Activated CD4-positive, alpha-beta memory T cell treated with anti-CD3 and anti-CD28 coated beads, Interleukin-2, amount 10 ng/mL, durations not matched to agents 7 days and 5 days (primary cell): ENCODE results near the gene SLC35E2B. TPM values are rescaled to one million over a fixed set of nuclear protein-coding genes. Genes with fewer than 3 reads are reported as not detected.
"Not testable (repeated sequence)": the region's sequence is repeated elsewhere in the genome, so short reads cannot be mapped to it uniquely, and the experiment has no call there.

Experiments used
- CTCF ChIA-PET: fragments of 350-600 bp; sonication (Branson Sonifier 250); formaldehyde crosslinking; loops from one replicate; lab custom pipeline; 2021; ENCODE audit warnings: antibody characterized with exemption, inconsistent platforms; lab: Charles Lee
- POLR2A ChIA-PET: fragments of 350-600 bp; sonication (Branson Sonifier 250); formaldehyde crosslinking; loops from one replicate; lab custom pipeline; 2021; ENCODE audit warnings: antibody characterized with exemption; lab: Charles Lee
- DNase-seq: peaks from one replicate; pipeline ENCODE4 v3.0.0-alpha.2; 2020
- H3K27ac Mint-ChIP-seq: one replicate; pipeline ENCODE4 v1.8.0; 2021; ENCODE audit warnings: mild to moderate bottlenecking, mixed read lengths
- H3K27me3 Mint-ChIP-seq: one replicate; pipeline ENCODE4 v1.8.0; 2021; ENCODE audit warnings: mixed read lengths
- H3K36me3 Mint-ChIP-seq: one replicate; pipeline ENCODE4 v1.8.0; 2021; ENCODE audit warnings: low read depth, mixed read lengths
- H3K4me1 Mint-ChIP-seq: one replicate; pipeline ENCODE4 v1.8.0; 2021; ENCODE audit warnings: mixed read lengths
- H3K4me3 Mint-ChIP-seq: one replicate; pipeline ENCODE4 v1.8.0; 2021; ENCODE audit warnings: mild to moderate bottlenecking, mixed read lengths
- H3K9me3 Mint-ChIP-seq: one replicate; pipeline ENCODE4 v1.8.0; 2021; ENCODE audit warnings: mixed read lengths
- total RNA-seq, 2 experiments: library from RNA; stranded (reverse); gene quantifications; one replicate each; pipeline ENCODE4 v1.2.3, GENCODE V29; 2021

The SLC35E2B gene
- total RNA-seq, 2 experiments from 2014 or later: 54.5 to 55.7 TPM

GRCh38 chr1:1677718-1678580 is 14.6 kb downstream of the SLC35E2B start:
- peaks cover 27% of the 10 kb centered on the region for H3K4me1 Mint-ChIP-seq
- H3K36me3 Mint-ChIP-seq: peaks cover 13% of the 10 kb centered on the region
- peak; percentile 48 for DNase-seq
- no peaks in the 10 kb centered on the region for H3K27me3 Mint-ChIP-seq
- no peaks in the 10 kb centered on the region for H3K9me3 Mint-ChIP-seq
- ChIA-PET CTCF (no interaction called here), POLR2A (interaction anchor here (1.0 to 1.9 kb wide), 2 partner anchors 9 to 108 kb away, joined by 3 to 6 read pairs; no protein-coding TSS in a partner anchor)
- H3K4me3 Mint-ChIP-seq: peak overlapping the region; percentile 76
- peak overlapping the region; percentile 87 for H3K27ac Mint-ChIP-seq

GRCh38 chr1:1676087-1676486 is 16.5 kb downstream of the SLC35E2B start:
- DNase-seq, H3K27ac Mint-ChIP-seq, H3K9me3 Mint-ChIP-seq, H3K4me3 Mint-ChIP-seq, POLR2A ChIA-PET, H3K27me3 Mint-ChIP-seq, CTCF ChIA-PET: not testable (repeated sequence)
- peaks cover 13% of the 10 kb centered on the region for H3K36me3 Mint-ChIP-seq
- peaks cover 25% of the 10 kb centered on the region for H3K4me1 Mint-ChIP-seq

DNA sequence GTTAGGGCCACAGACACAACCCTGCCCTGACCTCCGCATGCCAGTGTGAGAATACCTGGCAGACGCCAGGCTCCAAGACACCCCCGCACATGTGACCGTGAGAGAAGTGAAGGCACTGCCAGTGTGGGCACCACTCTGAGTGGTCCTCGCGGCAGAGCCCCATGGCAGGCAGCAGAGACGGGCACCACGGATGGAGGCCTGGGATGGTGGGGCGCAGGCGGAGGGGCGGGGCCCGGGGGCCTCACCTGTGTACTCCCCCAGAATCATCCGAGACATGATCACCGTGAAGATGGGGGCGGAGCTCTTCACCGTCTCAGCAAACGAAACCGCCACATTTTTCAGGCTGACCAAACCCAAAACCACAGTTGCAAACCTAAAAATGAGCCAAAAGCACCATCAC is 17.4 kb downstream of the SLC35E2B start:
- not testable (repeated sequence) for H3K9me3 Mint-ChIP-seq

GRCh38 chr1:1674806-1675205 is 17.8 kb downstream of the SLC35E2B start:
- H3K4me3 Mint-ChIP-seq, H3K27me3 Mint-ChIP-seq, POLR2A ChIA-PET, CTCF ChIA-PET, H3K27ac Mint-ChIP-seq, DNase-seq, H3K9me3 Mint-ChIP-seq: not testable (repeated sequence)
- peaks cover 13% of the 10 kb centered on the region for H3K36me3 Mint-ChIP-seq
- peaks cover 25% of the 10 kb centered on the region for H3K4me1 Mint-ChIP-seq

More for the DNA sequence above, 17.4 kb downstream of the SLC35E2B start:
- H3K27ac Mint-ChIP-seq, POLR2A ChIA-PET, CTCF ChIA-PET, H3K4me3 Mint-ChIP-seq, DNase-seq, H3K27me3 Mint-ChIP-seq: not testable (repeated sequence)
- H3K4me1 Mint-ChIP-seq: peaks cover 25% of the 10 kb centered on the region
- H3K36me3 Mint-ChIP-seq: peaks cover 13% of the 10 kb centered on the region

- no peak overlapping the region for H3K27ac Mint-ChIP-seq
- no peaks in the 10 kb centered on the region for H3K9me3 Mint-ChIP-seq
- no peak for DNase-seq
- no peak overlapping the region for H3K4me3 Mint-ChIP-seq
- CTCF ChIA-PET: no interaction called here
- H3K27me3 Mint-ChIP-seq: no peaks in the 10 kb centered on the region
- peaks cover 7% of the 10 kb centered on the region for H3K36me3 Mint-ChIP-seq
- peaks cover 4% of the 10 kb centered on the region for H3K4me1 Mint-ChIP-seq
- POLR2A ChIA-PET: no interaction called here
Measured at GRCh38 chr1:1672181-1672965, 20.2 kb downstream of the SLC35E2B start.

DNA sequence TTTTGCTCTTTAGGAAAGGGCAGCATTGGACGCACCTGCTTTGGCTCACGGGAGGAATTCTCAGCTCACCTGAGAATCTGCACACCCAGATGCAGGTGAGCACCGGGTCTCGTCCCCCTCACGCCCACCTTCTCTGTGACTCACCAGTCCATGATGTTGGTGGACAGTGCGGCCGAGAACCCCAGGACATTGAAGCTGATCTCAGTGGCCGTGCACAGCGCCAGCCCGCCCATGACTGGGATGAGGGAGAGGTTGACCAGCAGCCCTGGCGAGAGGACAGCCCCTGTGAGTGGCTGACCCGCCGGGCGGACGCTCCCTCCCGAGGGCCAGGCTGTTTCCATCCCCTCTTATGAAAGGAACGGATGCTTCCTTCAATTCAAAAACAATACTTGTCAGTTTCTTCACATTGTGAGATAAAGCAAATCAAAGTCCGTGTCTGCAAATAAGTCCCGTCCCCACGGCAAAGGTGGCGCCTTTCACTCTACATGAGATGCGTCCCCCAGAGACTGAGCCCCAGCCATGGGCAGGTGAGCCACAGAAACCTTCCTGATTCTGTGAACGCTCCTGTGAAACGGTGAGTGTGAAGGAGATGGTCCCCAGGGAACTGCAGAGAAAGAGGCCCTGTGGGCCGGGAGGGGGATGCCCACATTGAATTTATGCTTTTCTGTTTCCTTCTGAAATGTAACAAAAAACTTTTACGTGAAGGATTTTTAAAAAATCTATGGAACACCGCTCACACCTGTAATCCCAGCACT is 21.1 kb downstream of the SLC35E2B start:
- H3K36me3 Mint-ChIP-seq: peaks cover 8% of the 10 kb centered on the region
- ChIA-PET POLR2A (no interaction called here), CTCF (no interaction called here)
- H3K27ac Mint-ChIP-seq: no peak overlapping the region
- no peaks in the 10 kb centered on the region for H3K27me3 Mint-ChIP-seq
- no peak overlapping the region for H3K4me3 Mint-ChIP-seq
- DNase-seq: no peak
- no peaks in the 10 kb centered on the region for H3K9me3 Mint-ChIP-seq
- H3K4me1 Mint-ChIP-seq: peaks cover 2% of the 10 kb centered on the region

GRCh38 chr1:1670866-1671265 is 21.7 kb downstream of the SLC35E2B start:
- ChIA-PET POLR2A (no interaction called here), CTCF (no interaction called here)
- Mint-ChIP-seq H3K36me3 (peaks cover 14% of the 10 kb centered on the region), H3K4me1 (peaks cover 2% of the 10 kb centered on the region), H3K27me3 (no peaks in the 10 kb centered on the region), H3K9me3 (no peaks in the 10 kb centered on the region), H3K4me3 (no peak overlapping the region), H3K27ac (no peak overlapping the region)
- DNase-seq: no peak

DNA sequence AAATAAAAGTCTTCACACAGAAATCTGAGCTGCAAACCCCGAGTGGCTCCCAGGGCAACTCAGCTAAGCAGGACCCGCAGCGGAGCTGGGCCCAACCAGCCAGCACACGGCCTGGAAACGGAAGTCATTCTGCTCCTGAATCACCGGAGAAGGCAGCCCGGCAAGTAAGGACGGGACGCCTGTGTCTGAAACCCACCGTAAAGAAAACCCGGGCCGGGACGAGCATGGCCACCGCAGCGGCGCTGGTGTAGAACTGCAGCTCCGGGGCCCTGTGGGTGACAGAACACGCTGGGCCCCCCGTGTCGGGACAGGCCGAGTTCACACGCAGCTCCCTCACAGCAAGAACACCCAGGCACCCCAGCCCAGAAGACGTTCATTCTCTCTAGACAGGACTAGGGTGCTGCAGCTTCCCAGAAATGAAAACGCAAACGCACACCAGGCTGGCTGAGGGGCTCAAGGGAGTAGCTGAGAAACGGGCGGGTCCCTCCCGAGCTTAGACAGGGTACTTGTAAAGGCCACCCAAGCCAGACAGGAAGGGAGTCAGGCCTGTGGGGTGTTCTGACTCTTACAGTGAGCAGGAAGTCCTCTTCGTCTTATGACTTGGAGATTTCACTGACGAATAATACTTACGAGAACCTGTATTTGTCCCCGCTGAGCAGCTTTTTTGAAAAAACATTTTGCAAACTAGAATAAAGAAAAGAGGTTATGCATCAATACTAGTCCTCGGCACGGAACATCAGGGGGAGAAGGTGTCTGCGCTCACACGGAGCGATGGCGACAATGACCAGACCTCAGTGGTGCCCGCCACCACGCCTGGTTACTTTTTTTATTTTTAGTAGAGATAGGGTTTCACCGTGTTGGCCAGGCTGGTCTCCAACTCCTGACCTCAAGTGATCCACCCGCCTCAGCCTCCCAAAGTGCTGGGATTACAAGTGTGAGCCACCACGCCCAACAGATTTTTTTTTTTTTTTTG is 22.8 kb downstream of the SLC35E2B start:
- Mint-ChIP-seq H3K9me3 (no peaks in the 10 kb centered on the region), H3K4me1 (peaks cover 2% of the 10 kb centered on the region), H3K27ac (no peak overlapping the region), H3K27me3 (no peaks in the 10 kb centered on the region), H3K36me3 (peaks cover 16% of the 10 kb centered on the region), H3K4me3 (no peak overlapping the region)
- CTCF ChIA-PET: interaction anchor here (1.0 to 1.5 kb wide), 3 partner anchors 16 to 165 kb away, joined by 4 to 5 read pairs (median 4); no protein-coding TSS in a partner anchor
- no peak for DNase-seq
- POLR2A ChIA-PET: interaction anchor here (0.6 to 1.2 kb wide), 2 partner anchors 8 to 17 kb away, joined by 3 to 6 read pairs; no protein-coding TSS in a partner anchor

- Mint-ChIP-seq H3K4me3 (no peak overlapping the region), H3K9me3 (no peaks in the 10 kb centered on the region), H3K36me3 (peaks cover 11% of the 10 kb centered on the region), H3K27ac (no peak overlapping the region), H3K27me3 (no peaks in the 10 kb centered on the region), H3K4me1 (peaks cover 8% of the 10 kb centered on the region)
- ChIA-PET POLR2A (interaction anchor here (2.4 kb wide), 1 partner anchor 62 kb away, joined by 12 read pairs; no protein-coding TSS in a partner anchor), CTCF (interaction anchor here (2.4 kb wide), 1 partner anchor 62 kb away, joined by 20 read pairs; no protein-coding TSS in a partner anchor)
- DNase-seq: no peak
Measured at GRCh38 chr1:1666526-1666925, 26.1 kb downstream of the SLC35E2B start.

GRCh38 chr1:1665815-1666251 is 26.8 kb downstream of the SLC35E2B start:
- Mint-ChIP-seq H3K4me3 (no peak overlapping the region), H3K9me3 (no peaks in the 10 kb centered on the region), H3K27ac (no peak overlapping the region), H3K36me3 (peaks cover 11% of the 10 kb centered on the region), H3K4me1 (peaks cover 8% of the 10 kb centered on the region), H3K27me3 (no peaks in the 10 kb centered on the region)
- CTCF ChIA-PET: interaction anchor here (2.4 kb wide), 1 partner anchor 63 kb away, joined by 20 read pairs; no protein-coding TSS in a partner anchor
- POLR2A ChIA-PET: interaction anchor here (2.4 kb wide), 1 partner anchor 63 kb away, joined by 12 read pairs; no protein-coding TSS in a partner anchor
- DNase-seq: peak; percentile 39

DNA sequence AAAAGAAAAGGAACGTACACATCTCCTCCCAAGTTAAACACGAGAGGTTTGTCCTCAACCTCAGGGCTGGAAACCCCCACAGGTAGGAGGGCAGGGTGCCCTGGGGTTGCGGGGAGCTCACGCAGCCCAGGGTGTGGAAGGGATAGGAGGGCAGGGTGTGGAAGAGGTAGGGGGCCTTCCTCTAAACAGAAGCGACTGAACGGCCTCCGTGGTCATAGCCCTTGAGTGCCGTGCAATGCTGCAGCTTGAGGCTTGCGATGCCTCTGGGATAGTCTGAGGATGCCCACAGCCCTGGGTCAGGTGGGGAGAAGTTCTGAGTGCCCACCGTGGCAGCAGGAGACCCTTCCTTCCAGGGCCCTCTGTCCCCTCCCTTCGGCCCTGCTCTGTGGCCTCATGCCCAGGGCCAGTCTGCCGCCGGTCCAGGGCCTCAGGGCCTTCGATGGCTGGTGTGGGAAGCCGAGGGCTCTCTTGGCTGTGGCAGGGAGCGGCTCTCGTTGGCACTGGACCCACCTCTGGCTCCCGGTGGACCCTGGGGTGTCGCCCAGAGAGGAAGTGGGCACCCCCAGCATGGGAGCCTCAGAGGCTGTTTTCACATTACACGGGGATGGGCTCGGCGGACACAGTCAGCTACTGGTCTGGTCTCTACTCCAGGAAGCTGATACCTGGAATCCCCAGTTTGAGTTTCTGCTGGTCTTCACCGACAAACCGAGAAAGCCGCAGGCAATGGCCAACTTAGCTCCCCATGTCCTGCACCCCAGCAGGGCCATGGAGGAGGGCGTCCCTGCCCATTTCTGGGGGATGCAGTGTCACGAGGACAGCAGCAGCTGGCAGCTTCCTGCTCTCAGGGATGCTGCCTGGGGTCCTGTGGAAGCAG is 27.4 kb downstream of the SLC35E2B start:
- no peaks in the 10 kb centered on the region for H3K9me3 Mint-ChIP-seq
- H3K4me1 Mint-ChIP-seq: peaks cover 8% of the 10 kb centered on the region
- no peak for DNase-seq
- H3K4me3 Mint-ChIP-seq: no peak overlapping the region
- no peaks in the 10 kb centered on the region for H3K27me3 Mint-ChIP-seq
- peaks cover 11% of the 10 kb centered on the region for H3K36me3 Mint-ChIP-seq
- no peak overlapping the region for H3K27ac Mint-ChIP-seq
- CTCF ChIA-PET: interaction anchor here (2.4 kb wide), 1 partner anchor 64 kb away, joined by 20 read pairs; no protein-coding TSS in a partner anchor
- POLR2A ChIA-PET: interaction anchor here (2.4 kb wide), 1 partner anchor 64 kb away, joined by 12 read pairs; no protein-coding TSS in a partner anchor
